ENCODE measurements around the gene MYO5C.

DNA sequence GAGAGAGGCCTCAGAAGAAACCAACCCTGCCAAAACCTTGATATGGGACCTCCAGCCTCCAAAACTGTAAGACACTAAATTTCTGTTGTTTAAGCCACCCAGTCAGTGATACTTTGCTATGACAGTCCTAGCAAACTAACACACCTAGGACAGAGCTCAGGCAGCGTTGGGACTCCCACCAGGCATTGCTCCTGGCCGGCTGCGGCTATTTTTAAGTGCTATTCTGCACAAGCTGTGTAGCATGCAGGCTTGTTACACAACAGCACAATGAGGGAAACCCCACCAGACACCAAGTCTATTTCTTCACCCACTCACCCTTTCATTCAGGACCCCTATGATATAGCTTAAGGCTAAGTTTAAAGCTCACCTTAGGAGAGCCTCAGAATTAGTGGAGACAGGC lies 57.5 kb downstream of the MYO5C start:
- TF ChIP-seq, protein P1, sequence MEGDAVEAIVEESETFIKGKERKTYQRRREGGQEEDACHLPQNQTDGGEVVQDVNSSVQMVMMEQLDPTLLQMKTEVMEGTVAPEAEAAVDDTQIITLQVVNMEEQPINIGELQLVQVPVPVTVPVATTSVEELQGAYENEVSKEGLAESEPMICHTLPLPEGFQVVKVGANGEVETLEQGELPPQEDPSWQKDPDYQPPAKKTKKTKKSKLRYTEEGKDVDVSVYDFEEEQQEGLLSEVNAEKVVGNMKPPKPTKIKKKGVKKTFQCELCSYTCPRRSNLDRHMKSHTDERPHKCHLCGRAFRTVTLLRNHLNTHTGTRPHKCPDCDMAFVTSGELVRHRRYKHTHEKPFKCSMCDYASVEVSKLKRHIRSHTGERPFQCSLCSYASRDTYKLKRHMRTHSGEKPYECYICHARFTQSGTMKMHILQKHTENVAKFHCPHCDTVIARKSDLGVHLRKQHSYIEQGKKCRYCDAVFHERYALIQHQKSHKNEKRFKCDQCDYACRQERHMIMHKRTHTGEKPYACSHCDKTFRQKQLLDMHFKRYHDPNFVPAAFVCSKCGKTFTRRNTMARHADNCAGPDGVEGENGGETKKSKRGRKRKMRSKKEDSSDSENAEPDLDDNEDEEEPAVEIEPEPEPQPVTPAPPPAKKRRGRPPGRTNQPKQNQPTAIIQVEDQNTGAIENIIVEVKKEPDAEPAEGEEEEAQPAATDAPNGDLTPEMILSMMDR (optimal IDR thresholded peaks at IDR 0.05 in 1 of 3, IDR thresholded peaks at IDR 0.05 in 1 of 3, conservative IDR thresholded peaks at IDR 0.05 in 1 of 3; ENCODE audit: extremely low read depth in 1 of 3, insufficient read depth in 2 of 3, low read length in 3 of 3): no peak
- no peak for TF ChIP-seq EZH2 (IDR thresholded peaks at IDR 0.05; ENCODE audit: low read length)

Data from keratinocyte (primary cell).